OCI-M2 (cell line): Measurements from ENCODE around the gene LYRM1.
"Not testable (repeated sequence)": the region's sequence is repeated elsewhere in the genome, so short reads cannot be mapped to it uniquely, and the experiment has no call there.

ENCODE experiments used
- DNase-seq: peaks from one replicate; lab custom pipeline; 2025; ENCODE audit not compliant: unreplicated experiment; lab: John Stamatoyannopoulos, UW

The LYRM1 gene

GRCh38 chr16:20931066-20931600, 30.6 kb downstream of the LYRM1 start:
- no peak for DNase-seq

DNA sequence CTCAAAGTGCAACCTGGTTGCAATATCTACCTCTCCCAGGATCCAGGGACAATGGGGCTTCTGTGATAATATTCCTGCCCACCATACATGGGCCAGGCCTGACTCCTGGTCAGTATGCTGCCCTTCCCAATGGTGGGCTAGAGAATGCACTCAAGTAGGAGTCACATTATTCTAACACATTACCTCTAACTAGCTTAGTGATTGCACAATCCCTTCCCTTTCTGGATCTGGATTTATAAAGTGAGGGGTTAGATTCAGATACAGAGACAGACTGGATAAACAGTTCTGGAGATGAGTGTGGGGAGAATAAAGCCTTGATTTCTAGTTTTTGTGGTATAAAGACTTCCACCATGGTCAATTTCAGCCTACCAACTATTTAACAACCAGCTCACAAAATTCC, 33.0 kb downstream of the LYRM1 start:
- DNase-seq = no peak

- DNase-seq = no peak
Measured at GRCh38 chr16:20937736-20938135, 37.2 kb downstream of the LYRM1 start.

GRCh38 chr16:20938426-20938825, 37.9 kb downstream of the LYRM1 start:
- DNase-seq = no peak

GRCh38 chr16:20939611-20940010, 39.0 kb downstream of the LYRM1 start:
- DNase-seq = no peak

GRCh38 chr16:20940871-20941635, 40.5 kb downstream of the LYRM1 start:
- no peak for DNase-seq

GRCh38 chr16:20941636-20941926, 41.0 kb downstream of the LYRM1 start:
- no peak for DNase-seq

GRCh38 chr16:20942256-20942655, 41.7 kb downstream of the LYRM1 start:
- no peak for DNase-seq

DNA sequence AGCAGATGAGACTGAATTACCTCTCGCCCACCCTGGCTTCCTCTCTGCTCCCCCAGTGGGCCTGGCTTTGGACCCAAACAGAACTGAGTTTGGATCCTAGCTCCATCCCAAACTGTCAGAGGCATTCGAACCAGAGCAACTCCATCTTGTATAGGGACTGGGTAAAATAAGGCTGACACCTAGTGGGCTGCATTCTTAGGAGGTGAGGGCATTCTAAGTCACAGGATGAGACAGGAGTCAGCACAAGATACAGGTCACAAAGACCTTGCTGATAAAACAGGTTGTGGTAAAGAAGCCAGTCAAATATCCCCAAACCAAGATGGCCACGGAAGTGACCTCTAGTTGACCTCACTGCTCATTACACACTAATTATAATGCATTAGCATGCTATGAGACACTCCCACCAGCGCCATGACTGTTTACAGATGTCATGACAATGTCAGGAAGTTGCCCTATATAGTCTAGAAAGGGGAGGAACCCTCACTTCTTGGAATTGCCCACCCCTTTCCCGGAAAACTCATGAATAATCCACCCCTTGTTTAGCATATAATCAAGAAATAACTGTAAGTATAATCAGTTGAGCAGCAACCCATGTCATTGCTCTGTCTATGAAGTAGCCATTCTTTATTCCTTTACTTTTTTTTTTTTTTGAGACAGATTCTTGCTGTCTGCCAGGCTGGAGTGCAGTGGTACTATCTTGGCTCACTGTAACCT, 44.4 kb downstream of the LYRM1 start:
- DNase-seq = no peak

DNA sequence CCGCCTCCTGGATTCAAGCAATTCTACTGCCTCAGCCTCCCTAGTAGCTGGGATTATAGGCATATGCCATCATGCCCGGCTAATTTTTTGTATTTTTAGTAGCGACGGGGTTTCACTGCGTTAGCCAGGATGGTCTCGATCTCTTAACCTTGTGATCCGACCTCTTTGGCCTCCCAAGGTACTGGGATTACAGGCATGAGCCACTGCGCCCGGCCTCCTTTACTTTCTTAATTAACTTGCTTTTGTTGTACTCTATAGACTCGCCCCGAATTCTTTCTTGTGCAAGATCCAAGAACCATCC, 45.0 kb downstream of the LYRM1 start:
- not testable (repeated sequence) for DNase-seq

GRCh38 chr16:20946015-20946629, 45.6 kb downstream of the LYRM1 start:
- no peak for DNase-seq

GRCh38 chr16:20948444-20948843, 47.9 kb downstream of the LYRM1 start:
- DNase-seq = no peak

DNA sequence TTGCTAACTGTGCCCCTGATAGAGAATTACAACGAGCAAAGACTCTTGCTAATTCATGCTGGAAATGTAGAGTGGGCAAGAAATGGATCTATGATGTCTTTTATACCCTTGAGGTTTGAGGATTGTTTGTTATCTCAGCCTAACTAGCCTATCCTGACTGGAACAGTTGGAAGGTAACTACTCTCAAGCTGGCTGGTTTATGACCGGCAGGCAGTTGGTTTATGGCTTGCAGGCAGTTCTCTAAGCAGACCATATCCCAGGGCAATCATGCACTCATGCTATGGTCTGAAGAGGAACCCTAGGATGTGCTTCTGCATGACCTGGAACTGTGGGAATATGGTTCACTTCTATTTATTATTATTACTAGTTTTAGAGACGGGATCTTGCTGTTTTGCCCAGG, 49.1 kb downstream of the LYRM1 start:
- no peak for DNase-seq

GRCh38 chr16:20950294-20950693, 49.7 kb downstream of the LYRM1 start:
- DNase-seq = no peak

GRCh38 chr16:20952139-20952920, 51.8 kb downstream of the LYRM1 start:
- no peak for DNase-seq

- no peak for DNase-seq
Measured at GRCh38 chr16:20954574-20954973, 54.0 kb downstream of the LYRM1 start.

- DNase-seq = no peak
Measured at GRCh38 chr16:20956319-20956718, 55.7 kb downstream of the LYRM1 start.

DNA sequence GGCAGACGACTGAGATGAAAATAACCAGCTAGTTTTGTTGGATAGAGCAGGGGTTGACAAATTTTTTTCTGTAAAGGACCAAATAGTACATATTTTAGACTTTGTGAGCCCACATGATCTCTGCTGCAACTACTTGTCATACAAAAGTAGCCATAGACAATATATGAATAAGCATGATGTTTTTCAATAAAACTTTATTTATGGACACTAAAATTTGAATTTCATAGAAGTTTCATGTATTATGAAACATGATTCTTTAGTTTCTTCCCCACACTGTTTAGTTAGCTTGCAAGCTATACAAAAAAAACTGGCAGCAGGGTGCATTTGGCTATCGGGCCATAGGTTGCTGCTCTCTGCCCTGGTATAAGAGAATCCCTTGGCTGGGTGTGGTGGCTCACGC, 56.6 kb downstream of the LYRM1 start:
- DNase-seq = no peak

- DNase-seq = no peak
Measured at GRCh38 chr16:20960899-20961298, 60.3 kb downstream of the LYRM1 start.

DNA sequence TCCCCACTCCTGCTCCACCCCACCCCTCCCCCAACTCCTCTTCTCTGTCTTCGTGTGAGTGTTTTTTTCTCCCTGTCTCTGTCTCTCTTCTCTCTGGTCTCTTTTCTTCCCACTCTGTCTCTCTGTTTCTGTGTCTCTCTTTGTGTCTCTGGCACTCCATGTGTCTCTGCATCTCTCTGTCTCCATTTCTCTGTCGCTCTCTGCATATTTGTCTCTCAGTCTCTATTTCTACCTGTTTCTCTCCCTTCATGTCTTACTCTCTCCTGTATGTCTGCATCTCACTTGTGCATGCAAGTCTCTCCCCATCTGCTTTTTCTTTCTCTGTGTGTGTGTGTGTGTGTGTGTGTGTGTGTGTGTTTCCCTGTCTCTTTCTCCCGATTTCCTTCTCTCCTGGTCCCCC, 68.2 kb downstream of the LYRM1 start:
- no peak for DNase-seq

DNA sequence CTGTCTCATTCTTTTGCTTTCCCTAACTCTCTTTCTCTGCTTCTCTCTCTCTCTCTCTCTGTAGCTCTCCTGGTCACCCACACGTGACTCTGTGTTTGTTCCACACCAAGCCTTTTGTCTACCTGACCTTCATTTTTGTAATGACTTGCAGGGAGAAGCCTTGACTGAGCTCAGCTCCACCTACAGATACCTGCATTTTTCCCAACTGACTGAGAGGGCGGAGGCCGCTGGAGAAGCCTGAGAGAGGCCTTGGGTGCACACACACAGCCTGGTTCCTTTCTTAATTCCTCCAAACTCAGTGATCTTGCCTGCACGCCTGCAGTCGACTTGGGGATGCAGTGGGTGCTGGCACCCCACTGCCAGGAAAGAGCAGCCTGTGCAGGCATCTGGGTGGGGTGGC, 68.8 kb downstream of the LYRM1 start:
- no peak for DNase-seq

DNA sequence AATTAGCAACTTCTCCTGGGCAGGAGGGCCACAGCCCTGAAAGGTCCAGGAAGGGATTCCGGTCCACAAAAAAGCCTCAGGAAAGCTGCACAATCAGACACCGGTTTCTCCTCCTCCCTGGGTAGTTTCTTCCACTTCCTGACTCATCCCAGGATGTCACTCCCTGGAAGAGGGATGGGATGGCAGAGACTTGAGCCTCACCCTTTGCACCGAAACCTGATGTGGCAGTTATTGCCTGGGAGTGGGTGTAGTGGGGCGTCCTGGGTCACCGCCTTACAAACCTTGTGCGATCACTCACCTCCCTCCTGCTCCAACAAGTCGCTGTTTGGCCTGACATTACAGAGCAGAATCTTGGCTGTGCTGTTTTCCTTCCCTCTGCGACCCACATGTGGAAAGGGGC, 70.8 kb downstream of the LYRM1 start:
- DNase-seq = no peak
